ENCODE data around the gene FNDC4.

The FNDC4 gene

DNA sequence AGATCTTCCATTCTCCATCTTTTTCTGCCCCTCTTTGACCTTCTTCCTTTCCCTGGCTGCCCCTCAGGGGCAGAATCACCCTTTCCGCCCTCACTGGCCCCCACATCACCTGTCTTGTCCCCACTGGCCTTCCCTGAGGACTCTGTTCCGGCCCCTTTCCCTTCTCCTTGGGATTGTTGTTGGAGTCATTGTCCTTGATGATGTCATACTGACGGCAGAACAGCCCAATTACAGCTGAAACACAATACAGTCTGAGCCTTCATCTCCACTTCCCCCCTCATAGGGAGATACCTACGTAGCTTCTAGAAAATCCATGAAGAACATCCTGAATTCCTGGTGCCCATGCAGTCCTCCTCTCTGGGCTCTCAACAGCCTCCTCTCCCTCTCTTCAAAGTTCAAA, 2.4 kb downstream of the FNDC4 start:
- no peak for DNase-seq

DNA sequence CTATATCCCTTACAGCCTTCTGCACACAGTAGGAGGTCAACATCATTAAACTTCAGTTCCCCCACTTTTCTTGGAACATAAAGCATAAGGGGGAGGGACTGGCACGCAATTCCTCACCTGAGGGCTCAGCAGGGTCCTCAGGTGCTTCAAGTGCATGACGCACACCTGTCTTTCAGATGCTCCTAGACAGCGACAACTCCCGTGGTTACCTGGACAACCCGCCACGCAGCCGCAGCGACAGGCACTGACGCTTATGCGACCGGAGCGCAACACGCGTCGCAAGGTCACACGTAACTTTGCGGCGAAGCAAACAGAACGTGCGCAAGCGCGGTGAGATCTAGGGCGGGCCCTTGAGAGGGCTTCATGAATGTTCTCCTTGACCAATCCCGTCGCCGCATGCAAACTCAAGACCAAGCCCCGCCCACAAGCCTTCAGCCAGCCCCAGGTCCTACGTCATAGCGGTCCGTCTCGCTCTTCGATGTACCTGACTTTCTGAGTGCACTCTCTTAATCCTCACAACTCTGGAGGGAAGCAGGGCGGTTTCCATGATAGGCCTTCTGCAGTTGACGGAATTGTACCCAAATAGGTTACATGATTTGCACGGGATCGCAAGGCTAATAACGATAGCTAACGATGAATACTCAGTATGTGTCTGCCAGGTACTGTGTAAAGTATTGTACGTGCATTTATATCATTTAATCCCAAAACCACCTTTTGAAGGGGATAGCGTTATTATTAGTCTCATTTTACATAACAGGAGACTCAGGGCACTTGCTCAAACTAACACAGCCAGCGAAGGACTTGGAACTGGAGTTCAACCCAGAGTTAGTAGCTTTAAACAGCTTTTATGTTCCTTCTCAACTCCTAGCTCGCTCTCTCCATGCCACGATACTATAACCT, 5.3 kb downstream of the FNDC4 start, which contains the start of gene IFT172:
TSS of gene IFT172 (minus strand) at position 246 of the 900 bp plus-strand sequence. CDS start at position 156, 90 bp downstream.
- DNase-seq: peak; percentile 99 to 100

DNA sequence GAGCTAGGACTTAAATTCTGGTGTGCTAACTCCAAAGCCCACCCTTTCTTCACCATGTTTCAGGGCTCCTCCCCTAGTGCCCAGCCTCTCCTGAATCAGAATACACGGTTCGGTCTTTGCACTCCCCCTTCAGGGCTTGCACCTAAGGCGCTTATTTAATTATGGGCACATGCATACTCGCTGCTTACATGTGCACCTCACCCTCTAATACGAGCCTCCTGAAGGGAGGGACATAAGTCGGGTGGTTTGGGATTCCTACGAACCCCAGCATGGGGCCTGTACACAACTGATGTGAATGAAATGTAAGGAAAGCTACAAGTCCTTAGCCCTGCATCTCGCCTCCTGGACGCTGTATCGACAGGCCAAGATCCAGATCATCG, 5.9 kb downstream of the FNDC4 start:
- DNase-seq: no peak

DNA sequence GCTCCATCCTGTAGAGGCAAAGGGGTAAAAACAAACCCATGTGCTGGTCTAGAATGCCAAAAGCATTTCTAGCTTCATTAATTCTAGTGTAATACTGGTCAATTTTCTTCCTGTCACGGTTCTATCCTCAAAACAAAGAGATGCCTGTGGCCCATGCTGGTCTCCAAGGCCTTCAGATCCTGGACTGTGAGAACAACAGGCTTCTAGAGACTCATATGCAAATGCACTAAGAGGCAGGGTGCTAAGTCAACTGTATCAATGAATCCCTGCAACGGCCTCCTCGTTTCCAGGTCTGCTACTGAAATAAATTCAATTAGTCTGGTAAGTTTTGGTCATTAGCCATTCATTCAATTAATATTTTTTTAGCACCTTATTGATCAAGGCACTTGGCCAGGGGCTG, 9.5 kb downstream of the FNDC4 start:
- no peak for DNase-seq

DNA sequence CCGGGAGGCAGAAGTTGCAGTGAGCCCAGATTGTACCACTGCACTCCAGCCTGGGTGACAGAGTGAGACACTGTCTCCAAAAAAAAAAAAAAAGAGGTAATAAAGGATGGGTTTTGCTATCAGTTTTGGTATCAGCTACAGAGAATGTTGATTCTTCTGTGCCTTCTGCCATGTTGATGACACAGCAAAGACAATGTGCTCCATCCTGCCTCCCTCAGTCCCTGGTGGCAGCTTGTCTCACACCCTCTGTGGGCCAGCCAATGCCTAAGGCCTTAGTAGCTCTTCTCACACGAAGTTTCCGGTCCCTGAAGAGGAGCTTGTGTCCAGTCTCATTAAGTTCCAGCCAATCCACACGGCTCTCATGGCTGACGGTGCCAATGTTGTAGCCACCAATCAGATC, 23.0 kb downstream of the FNDC4 start:
- no peak for DNase-seq

DNA sequence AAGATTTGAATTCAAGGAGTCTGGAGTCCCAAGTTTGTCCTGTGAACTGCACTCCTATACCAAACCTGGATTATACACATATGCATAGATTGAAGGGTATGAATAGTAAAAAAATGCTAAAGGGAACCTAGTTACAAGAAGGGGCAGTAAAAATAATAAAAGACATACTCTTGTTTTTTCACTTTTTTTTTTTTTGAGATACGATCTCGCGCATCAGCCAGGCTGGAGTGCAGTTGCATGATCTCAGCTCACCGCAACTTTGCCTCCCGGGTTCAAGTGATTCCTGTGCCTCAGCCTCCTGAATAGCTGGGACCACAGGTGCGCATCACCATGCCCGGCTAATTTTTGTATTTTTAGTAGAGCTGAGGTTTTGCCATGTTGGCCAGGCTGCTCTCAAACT, 30.6 kb downstream of the FNDC4 start:
- DNase-seq: no peak

DNA sequence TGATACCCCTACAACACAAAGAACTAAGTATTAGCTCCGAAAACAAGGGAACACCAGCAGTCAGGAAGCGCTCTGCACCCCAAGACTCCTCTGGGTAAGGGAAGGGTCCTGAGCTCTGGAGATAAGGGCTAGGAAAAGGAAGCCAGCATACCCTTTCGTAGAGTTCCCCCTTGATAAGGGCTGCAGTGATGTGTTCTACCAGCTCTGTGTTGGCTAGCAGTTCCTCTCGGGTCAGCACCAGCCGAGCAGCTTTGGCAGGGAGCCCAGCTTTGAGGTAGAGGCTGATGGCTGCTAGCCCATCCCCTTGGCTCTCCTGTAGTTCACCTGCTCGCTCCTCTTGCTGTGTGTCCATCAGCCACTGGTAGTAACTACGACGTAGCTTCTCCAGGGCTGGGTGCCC, 33.9 kb downstream of the FNDC4 start:
- DNase-seq: no peak

DNA sequence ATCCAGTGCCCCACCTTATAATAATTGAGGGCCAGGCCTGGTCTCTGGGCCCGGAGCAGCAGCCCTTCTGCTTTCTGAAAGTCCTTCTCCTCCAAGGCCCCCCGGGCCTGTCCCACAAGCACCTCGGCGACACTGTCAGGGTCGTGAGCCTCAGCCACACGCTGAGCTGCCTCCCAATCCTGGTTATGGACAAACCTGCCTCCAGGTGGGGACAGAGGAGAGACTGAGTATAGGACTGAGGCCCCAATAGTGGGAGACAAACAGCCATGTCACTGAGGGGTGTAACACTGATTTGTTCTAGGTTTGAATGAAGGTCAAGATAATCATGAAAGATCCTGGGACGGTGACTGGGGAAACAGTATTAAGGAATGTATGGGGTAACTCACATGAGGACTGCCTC, 41.0 kb downstream of the FNDC4 start:
- DNase-seq: no peak

DNA sequence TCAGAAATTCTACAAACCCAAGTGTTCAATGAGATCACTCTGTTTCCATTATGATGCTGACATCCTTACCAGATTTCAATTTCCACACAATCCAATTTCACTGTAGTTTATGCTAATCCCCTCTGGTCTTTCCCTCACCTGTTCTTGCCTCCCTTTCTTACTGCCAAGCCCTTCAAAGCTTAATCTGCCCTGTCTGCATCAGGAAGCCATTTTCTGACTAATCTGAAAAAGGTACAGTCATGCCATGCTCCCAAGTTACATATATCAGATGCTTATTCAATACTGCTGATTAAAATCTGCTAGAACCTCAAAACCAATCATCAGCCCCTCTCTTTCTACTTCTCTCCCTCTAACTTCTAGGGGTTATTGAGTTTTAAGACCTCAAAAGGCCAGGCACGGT, 43.9 kb downstream of the FNDC4 start:
- DNase-seq: no peak

DNA sequence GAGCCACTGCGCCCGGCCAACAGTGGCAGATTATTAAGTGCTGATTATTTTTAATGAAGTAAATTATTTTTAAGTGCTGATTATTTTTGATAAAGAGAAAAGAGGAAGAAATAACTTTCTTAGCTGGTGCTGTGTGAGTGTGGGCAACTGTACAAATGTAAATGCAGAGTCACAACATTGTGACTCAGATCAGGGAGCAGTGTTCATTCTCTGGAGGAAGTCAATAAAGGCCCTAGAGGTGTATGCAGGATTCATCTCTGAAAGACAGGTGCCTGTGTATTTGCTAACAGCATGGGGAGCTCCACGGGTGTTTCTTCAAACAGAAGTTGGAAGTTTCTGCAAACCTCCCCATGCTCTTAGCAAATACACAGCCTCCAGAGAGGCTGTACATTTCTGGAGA, 46.6 kb downstream of the FNDC4 start:
- DNase-seq: no peak

DNA sequence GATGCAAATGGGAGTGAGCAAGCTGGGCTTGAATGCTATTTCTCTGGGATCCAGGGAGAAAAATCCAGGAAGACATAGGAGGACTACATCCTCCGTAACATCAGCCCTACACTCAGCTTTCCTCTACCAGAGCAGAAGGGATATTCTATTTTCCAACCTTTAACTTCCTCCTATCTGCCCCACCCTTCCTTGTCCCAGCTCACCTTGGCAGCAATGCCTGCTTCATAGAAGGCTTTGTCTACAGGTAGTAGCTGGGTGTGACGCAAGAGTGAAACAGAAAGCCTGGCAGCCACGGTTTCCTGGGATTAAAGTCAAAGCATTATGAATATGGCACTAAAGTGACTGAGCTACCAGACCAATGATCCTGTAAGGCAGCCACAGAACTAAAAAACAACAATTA, 48.9 kb downstream of the FNDC4 start:
- no peak for DNase-seq

DNA sequence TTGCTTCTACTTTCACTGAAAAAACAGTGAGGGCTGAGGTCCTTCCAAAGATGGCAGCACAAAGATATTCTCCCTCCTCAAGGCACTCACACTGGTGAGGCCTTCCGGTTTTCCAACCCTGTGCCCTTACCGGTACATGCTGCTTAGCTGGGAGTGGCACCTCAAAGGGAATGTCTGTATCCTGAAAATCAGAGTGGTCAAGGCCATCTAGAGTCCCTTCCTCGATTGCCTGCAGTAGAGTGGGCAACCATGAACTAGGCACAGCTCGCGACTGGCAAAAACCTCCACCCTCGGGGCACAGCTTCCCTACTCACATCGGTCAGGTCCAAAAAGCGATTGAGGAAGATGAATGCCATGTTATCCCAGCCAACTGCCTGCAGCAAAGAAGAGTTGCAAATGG, 49.4 kb downstream of the FNDC4 start:
- no peak for DNase-seq

DNA sequence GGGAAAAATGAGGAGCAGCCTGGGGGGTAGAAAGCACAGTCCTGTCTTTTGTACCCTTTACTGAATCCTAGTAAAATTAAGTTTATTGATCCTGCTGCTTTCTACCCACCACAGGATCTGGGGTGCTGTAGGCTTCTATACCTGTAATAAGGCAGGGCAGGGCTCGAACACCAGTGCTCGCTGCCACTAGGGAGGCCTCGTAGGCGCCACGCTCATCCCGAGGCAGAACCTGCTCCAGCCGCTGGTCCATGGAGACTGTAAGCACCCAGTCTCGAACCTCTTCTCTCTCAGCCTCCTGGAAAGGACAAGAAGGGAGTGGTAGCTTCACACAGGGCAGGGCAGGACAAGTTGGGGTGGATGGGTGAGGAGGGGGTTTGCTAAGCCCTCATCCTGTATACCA, 49.8 kb downstream of the FNDC4 start:
- no peak for DNase-seq

DNA sequence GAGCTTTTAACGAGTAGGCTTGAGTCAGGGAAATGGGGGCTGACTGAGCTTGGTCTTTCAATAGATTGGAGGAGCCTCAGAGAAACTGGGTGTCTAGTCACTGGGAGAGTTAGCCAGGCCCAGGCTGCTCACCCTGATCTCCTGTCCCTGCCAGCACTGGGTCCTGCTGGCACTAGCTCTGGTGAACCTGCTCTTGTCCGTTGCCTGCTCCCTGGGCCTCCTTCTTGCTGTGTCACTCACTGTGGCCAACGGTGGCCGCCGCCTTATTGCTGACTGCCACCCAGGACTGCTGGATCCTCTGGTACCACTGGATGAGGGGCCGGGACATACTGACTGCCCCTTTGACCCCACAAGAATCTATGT, 52.1 kb downstream of the FNDC4 start:
- DNase-seq: no peak

DNA sequence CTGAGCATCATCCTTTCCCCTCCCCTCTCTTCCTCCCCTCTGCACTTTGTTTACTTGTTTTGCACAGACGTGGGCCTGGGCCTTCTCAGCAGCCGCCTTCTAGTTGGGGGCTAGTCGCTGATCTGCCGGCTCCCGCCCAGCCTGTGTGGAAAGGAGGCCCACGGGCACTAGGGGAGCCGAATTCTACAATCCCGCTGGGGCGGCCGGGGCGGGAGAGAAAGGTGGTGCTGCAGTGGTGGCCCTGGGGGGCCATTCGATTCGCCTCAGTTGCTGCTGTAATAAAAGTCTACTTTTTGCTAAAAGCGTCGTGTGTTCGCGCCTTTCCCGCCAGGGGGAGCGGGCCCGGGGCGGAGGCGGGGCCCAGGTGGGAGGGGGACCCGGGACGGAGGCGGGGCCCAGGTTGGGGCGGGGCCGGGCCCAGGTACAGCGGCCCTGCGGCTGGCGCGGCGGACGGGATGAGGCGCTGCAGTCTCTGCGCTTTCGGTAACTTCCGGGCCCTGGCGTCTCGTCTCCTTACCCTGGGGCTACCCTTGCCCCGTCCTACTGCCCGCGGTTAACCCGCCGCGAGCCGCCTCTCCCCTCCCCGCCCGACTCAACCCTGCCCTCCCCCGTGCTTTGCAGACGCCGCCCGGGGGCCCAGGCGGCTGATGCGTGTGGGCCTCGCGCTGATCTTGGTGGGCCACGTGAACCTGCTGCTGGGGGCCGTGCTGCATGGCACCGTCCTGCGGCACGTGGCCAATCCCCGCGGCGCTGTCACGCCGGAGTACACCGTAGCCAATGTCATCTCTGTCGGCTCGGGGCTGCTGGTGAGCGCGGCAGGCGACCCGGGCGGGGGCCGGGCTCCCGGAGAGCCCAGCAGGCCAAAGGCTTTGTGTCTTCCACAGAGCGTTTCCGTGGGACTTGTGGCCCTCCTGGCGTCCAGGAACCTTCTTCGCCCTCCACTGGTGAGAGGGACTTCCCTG, 52.8 kb downstream of the FNDC4 start, which contains the start of gene KRTCAP3:
TSS of gene KRTCAP3 (plus strand) at position 424 of the 962 bp plus-strand sequence. CDS start at position 456, 32 bp downstream.
- peak in 1 of 2 experiments; percentile 61 for DNase-seq
